Breast epithelium (tissue), 4 donors: ENCODE data around the gene ATG16L1. TPM values are rescaled to one million over a fixed set of nuclear protein-coding genes. Genes with fewer than 3 reads are reported as not detected.

Experiments used
- DNase-seq, 2 donors: peaks; one replicate each; pipeline ENCODE4 v3.0.0-alpha.2; 2019; ENCODE audit warnings: low spot score in 2 of 2
- H3K27ac ChIP-seq, 2 donors: fragments of 200-600 bp; sonication (generic) in 1 of 2; one replicate each; pipeline ENCODE4 v1.5.1; 2016 to 2019; ENCODE audit warnings: mild to moderate bottlenecking in 1 of 2
- H3K27me3 ChIP-seq, 2 donors: fragments of 200-600 bp; sonication (generic) in 1 of 2; one replicate each; pipeline versions ENCODE4 v1.5.1 to v1.6.0; 2017 to 2019; ENCODE audit warnings: control low read depth in 1 of 2, mild to moderate bottlenecking in 1 of 2
- H3K36me3 ChIP-seq: fragments of 200-600 bp; one replicate; pipeline ENCODE4 v1.5.1; 2019
- H3K4me1 ChIP-seq, 2 donors: fragments of 200-600 bp; sonication (generic); one replicate each; pipeline ENCODE4 v1.5.1; 2016 to 2019; ENCODE audit warnings: control low read depth in 1 of 2
- H3K4me3 ChIP-seq, 3 donors: fragments of 200-600 bp; sonication (generic); 1 replicate in 2 of 3; 2 replicates in 1 of 3; pipeline ENCODE4 v1.5.1; 2016 to 2019; ENCODE audit warnings: mild to moderate bottlenecking in 3 of 3, moderate library complexity in 2 of 3
- H3K9me3 ChIP-seq, 2 donors: fragments of 200-600 bp; sonication (generic) in 1 of 2; one replicate each; pipeline ENCODE4 v1.5.1; 2016 to 2019; ENCODE audit warnings: control low read depth in 1 of 2
- POLR2A ChIP-seq: fragments of 450-650 bp; IDR thresholded peaks from one replicate; pipeline ENCODE4 v1.6.1; 2016; ENCODE audit warnings: antibody characterized with exemption, mild to moderate bottlenecking, moderate library complexity
- POLR2AphosphoS5 ChIP-seq, 3 donors: sonication (generic); formaldehyde crosslinking; IDR thresholded peaks; one replicate each; pipeline ENCODE4 v1.6.1; 2017; ENCODE audit warnings: antibody characterized with exemption in 3 of 3
- intact Hi-C: fragments of 100-400 bp; cut with DNase I; formaldehyde crosslinking; loops from one replicate; pipeline ENCODE4 v1.15.1; 2023; ENCODE audit warnings: low total_unique reads
- total RNA-seq, 3 donors: library from RNA; depleted of rRNA; stranded (reverse); fragments of >200 nt; gene quantifications; one replicate each; pipeline ENCODE4 v1.1.0, GENCODE V29; 2016
- TF ChIP-seq, protein P1 (sequence below), 3 donors: fragments of 450-650 bp; IDR thresholded peaks; one replicate each; pipeline ENCODE4 v1.5.1; 2016 to 2017; ENCODE audit warnings: antibody characterized with exemption in 3 of 3, mild to moderate bottlenecking in 3 of 3, moderate library complexity in 3 of 3

ATG16L1 gene
- total RNA-seq, 3 donors from 2014 or later: 19.5 to 61.9 (median 46.0) TPM

DNA sequence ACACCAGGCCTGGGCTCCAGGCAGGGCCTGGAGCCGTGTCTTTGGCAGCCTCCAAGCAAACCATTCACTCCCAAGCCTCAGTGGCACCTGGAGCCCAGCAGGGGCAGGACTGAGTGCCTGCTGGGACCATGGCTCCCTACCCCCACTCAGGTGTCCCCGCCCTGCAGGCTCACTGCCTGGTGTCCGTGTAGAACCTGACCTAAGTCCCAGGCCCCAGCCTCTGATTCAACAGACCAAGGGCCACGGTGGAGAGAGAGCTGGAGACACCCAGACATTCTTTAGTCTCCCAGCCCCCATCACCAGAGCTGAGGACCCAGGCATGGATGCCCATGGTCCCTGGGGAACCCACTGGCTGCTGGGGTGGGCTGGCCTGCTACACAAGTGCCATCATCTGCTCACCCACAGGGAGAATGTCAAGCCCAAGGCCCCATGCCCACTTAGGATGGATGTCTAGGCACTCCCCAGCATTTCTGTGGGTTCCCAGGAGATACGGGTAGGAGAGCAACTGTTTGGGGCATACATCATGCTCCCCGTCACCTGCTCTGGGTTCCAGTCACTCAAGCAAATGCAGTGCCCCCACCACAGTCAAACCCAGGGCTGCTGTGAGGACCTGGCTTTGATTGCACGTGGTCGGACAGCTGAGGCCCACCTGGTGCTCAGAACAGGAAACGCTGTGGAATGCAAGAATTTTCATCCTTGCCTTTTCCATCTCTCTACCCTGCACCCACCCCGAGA, 42.9 kb upstream of the ATG16L1 start:
- no peaks in the 10 kb centered on the region for H3K9me3 ChIP-seq
- H3K36me3 ChIP-seq: no peaks in the 10 kb centered on the region
- H3K4me3 ChIP-seq: no peak overlapping the region
- TF ChIP-seq, protein P1, sequence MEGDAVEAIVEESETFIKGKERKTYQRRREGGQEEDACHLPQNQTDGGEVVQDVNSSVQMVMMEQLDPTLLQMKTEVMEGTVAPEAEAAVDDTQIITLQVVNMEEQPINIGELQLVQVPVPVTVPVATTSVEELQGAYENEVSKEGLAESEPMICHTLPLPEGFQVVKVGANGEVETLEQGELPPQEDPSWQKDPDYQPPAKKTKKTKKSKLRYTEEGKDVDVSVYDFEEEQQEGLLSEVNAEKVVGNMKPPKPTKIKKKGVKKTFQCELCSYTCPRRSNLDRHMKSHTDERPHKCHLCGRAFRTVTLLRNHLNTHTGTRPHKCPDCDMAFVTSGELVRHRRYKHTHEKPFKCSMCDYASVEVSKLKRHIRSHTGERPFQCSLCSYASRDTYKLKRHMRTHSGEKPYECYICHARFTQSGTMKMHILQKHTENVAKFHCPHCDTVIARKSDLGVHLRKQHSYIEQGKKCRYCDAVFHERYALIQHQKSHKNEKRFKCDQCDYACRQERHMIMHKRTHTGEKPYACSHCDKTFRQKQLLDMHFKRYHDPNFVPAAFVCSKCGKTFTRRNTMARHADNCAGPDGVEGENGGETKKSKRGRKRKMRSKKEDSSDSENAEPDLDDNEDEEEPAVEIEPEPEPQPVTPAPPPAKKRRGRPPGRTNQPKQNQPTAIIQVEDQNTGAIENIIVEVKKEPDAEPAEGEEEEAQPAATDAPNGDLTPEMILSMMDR (IDR thresholded peaks at IDR 0.05): no peak
- TF ChIP-seq POLR2AphosphoS5 (IDR thresholded peaks at IDR 0.05): no peak
- no peak for TF ChIP-seq POLR2A
- H3K27me3 ChIP-seq: no peaks in the 10 kb centered on the region
- intact Hi-C loops: no loop called here
- H3K27ac ChIP-seq: no peak overlapping the region
- H3K4me1 ChIP-seq: peaks cover 0 to 11% of the 10 kb centered on the region in 2 donors
- DNase-seq: no peak

DNA sequence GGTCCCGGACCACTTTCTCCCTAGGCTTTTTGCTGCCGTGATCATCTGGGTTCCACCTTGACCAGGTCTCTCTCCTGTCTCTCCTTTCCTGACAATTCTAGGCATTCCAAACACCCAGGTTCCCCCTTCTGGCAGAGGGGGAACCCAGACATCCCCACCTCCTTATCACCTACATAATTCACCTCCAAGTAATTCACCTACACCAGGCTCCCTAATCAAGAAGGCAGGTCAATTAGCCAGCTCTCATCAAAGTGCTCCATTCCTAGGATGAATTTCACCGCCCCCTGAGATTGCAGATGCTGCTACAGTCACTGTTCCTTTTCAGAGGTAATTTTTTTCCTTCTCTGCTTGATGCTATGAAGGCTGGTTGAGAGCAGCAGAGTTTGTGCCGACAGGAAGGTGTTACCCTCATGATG, 42.3 kb upstream of the ATG16L1 start:
- Histone ChIP-seq H3K27me3 (no peaks in the 10 kb centered on the region), H3K9me3 (no peaks in the 10 kb centered on the region), H3K36me3 (no peaks in the 10 kb centered on the region), H3K27ac (no peak overlapping the region), H3K4me1 (peaks cover 0 to 11% of the 10 kb centered on the region in 2 donors), H3K4me3 (no peak overlapping the region)
- intact Hi-C loops: no loop called here
- DNase-seq: no peak
- TF ChIP-seq, protein P1 (IDR thresholded peaks at IDR 0.05): no peak
- TF ChIP-seq POLR2A (no peak), POLR2AphosphoS5 (IDR thresholded peaks at IDR 0.05) (no peak)

- intact Hi-C loops: no loop called here
- Histone ChIP-seq H3K36me3 (no peaks in the 10 kb centered on the region), H3K4me1 (peaks cover 0 to 11% of the 10 kb centered on the region in 2 donors), H3K27ac (no peak overlapping the region), H3K9me3 (no peaks in the 10 kb centered on the region), H3K4me3 (no peak overlapping the region), H3K27me3 (no peaks in the 10 kb centered on the region)
- DNase-seq: no peak
- no peak for TF ChIP-seq POLR2AphosphoS5 (IDR thresholded peaks at IDR 0.05)
These were observed 41.8 kb upstream of the ATG16L1 start for GRCh38 chr2:233209533-233210171.

DNA sequence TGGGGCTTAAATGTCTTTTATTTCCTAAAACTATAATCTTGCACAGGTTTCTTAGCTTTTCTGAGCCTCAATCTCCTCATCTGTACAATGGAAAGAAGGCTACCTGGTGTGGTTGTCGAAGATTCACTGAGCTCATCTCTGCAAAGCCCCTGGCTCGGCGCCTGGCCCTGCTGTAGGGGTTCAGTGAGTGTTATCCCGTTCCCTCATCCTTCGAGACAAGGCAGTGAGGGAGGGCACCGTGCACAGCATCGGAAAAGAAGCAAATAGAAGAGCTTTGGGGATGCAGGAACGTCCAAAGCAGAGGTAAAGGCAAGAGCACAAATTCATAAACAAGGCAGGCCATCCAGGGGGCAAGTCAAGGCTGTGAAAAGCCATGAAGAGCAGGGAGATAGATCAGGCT, 41.2 kb upstream of the ATG16L1 start:
- peaks cover 0 to 11% of the 10 kb centered on the region in 2 donors for H3K4me1 ChIP-seq
- peak overlapping the region; percentile 53 to 68 for H3K27ac ChIP-seq
- TF ChIP-seq, protein P1 (IDR thresholded peaks at IDR 0.05): no peak
- TF ChIP-seq POLR2AphosphoS5 (IDR thresholded peaks at IDR 0.05): no peak
- TF ChIP-seq POLR2A: no peak
- peak overlapping the region in 2 of 3 donors; percentile 44 to 61 for H3K4me3 ChIP-seq
- H3K9me3 ChIP-seq: no peaks in the 10 kb centered on the region
- intact Hi-C loops: no loop called here
- no peaks in the 10 kb centered on the region for H3K36me3 ChIP-seq
- H3K27me3 ChIP-seq: no peaks in the 10 kb centered on the region
- DNase-seq: no peak

- TF ChIP-seq POLR2AphosphoS5 (IDR thresholded peaks at IDR 0.05) (no peak), POLR2A (no peak)
- Histone ChIP-seq H3K4me1 (peaks cover 0 to 11% of the 10 kb centered on the region in 2 donors), H3K36me3 (no peaks in the 10 kb centered on the region), H3K4me3 (peak overlapping the region in 2 of 3 donors; percentile 44 to 61), H3K9me3 (no peaks in the 10 kb centered on the region), H3K27me3 (no peaks in the 10 kb centered on the region), H3K27ac (peak overlapping the region; percentile 53 to 68)
- DNase-seq: peak; percentile 83 to 91
- intact Hi-C loops: no loop called here
These were observed 40.5 kb upstream of the ATG16L1 start for GRCh38 chr2:233210843-233211547.
